NT2/D1 (cell line): ENCODE results near the gene MAPK10.

Experiments used
- SUZ12 ChIP-seq: IDR thresholded peaks from 2 replicates; pipeline ENCODE4 v1.6.1; 2011; ENCODE audit not compliant: insufficient read length, insufficient read depth; ENCODE audit errors: extremely low read depth
- YY1 ChIP-seq: IDR thresholded peaks from 2 replicates; pipeline ENCODE4 v1.6.1; 2011; ENCODE audit not compliant: insufficient read length, insufficient read depth
- ZNF274 ChIP-seq: IDR thresholded peaks from 2 replicates; pipeline ENCODE4 v1.6.1; 2011; ENCODE audit warnings: mild to moderate bottlenecking, low read depth, low read length

GRCh38 chr4:86089781-86090323 is 270.0 kb downstream of the MAPK10 start:
- TF ChIP-seq SUZ12 (no peak), ZNF274 (no peak), YY1 (no peak)
